Panc1 (cell line): ENCODE results near the gene RGS17.

ENCODE experiments used
- POLR2AphosphoS5 ChIP-seq: IDR thresholded peaks from 2 replicates; pipeline ENCODE4 v1.6.1; 2012; ENCODE audit warnings: mild to moderate bottlenecking, low read depth, low read length, moderate library complexity
- SIN3A ChIP-seq: IDR thresholded peaks from 2 replicates; pipeline ENCODE4 v1.6.1; 2012; ENCODE audit warnings: low read depth, mild to moderate bottlenecking, low read length, moderate library complexity, borderline replicate concordance; ENCODE audit not compliant: insufficient read depth

DNA sequence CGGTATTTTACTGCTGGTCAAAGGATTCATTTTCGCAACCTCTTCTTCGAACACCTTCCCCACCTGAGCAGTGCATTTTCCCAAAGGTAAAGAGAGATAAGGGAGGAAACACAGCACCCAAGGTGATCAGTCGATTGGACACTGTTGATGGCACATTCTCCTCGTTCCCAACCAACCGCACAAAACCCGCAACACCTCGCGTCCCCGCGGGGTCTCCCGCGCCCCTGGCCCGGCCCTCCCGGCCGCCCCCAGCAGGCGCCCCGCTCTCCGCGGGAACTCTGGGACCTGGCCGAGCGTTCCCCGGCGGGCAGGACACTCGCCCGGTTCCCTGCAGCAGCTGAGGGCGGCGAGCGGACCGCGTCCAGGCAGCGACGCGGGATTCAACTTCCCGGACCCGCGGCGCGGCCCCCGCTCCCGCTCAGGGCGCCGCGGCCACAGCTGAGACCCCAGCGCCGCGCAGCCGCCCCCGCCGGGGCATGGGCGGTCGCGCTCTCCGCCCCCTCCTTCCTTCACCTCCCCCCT, 506 bp downstream of the RGS17 start:
- TF ChIP-seq SIN3A (0 out of 2 replicates have a peak, but pooled peaks have one; percentile 11), POLR2AphosphoS5 (no peak)
